ENCODE measurements around the gene C1QTNF4.

- TF ChIP-seq, protein P1, sequence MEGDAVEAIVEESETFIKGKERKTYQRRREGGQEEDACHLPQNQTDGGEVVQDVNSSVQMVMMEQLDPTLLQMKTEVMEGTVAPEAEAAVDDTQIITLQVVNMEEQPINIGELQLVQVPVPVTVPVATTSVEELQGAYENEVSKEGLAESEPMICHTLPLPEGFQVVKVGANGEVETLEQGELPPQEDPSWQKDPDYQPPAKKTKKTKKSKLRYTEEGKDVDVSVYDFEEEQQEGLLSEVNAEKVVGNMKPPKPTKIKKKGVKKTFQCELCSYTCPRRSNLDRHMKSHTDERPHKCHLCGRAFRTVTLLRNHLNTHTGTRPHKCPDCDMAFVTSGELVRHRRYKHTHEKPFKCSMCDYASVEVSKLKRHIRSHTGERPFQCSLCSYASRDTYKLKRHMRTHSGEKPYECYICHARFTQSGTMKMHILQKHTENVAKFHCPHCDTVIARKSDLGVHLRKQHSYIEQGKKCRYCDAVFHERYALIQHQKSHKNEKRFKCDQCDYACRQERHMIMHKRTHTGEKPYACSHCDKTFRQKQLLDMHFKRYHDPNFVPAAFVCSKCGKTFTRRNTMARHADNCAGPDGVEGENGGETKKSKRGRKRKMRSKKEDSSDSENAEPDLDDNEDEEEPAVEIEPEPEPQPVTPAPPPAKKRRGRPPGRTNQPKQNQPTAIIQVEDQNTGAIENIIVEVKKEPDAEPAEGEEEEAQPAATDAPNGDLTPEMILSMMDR (IDR thresholded peaks at IDR 0.05; ENCODE audit: low read depth, low read length): no peak
- TF ChIP-seq MAX (IDR thresholded peaks at IDR 0.05; ENCODE audit: low read depth, low read length): no peak
- TF ChIP-seq POLR2A (IDR thresholded peaks at IDR 0.05; ENCODE audit: extremely low read depth, insufficient read length): no peak
These were observed 818 bp upstream of the C1QTNF4 start for GRCh38 chr11:47595029-47595428.

Measured in NB4 (cell line).